SK-N-SH (cell line): Measurements from ENCODE around the gene GLS. TPM values are rescaled to one million over a fixed set of nuclear protein-coding genes. Genes with fewer than 3 reads are reported as not detected.

Source experiments
- CTCF ChIA-PET: fragments of 300-600, 350-600 bp; formaldehyde crosslinking; extraction: SDS; loops from one replicate; lab custom pipeline; 2021; lab: Yijun Ruan, JAX
- POLR2A ChIA-PET: fragments of 350-600 bp; sonication (Branson Sonifier 250); formaldehyde crosslinking; extraction: SDS; loops from one replicate; lab custom pipeline; 2020; ENCODE audit warnings: antibody characterized with exemption, inconsistent platforms; lab: Yijun Ruan, JAX
- DNase-seq: peaks from one replicate; pipeline ENCODE4 v3.0.0; 2012
- H2AFZ ChIP-seq: fragments of 200-600 bp; sonication (generic); 2 replicates; pipeline ENCODE4 v1.8.1; 2016; ENCODE audit warnings: antibody characterized with exemption, mild to moderate bottlenecking, low read depth
- H3F3A ChIP-seq: fragments of 200-600 bp; sonication (generic); replicated peaks from 2 replicates; pipeline ENCODE3; 2016; ENCODE audit warnings: antibody characterized with exemption, mild to moderate bottlenecking; ENCODE audit not compliant: insufficient read depth
- H3K27ac ChIP-seq, 2 experiments: fragments of 200-500 bp in 1 of 2; fragments of 200-600 bp in 1 of 2; sonication (Bioruptor generic) in 1 of 2; sonication (generic), shearing (Covaris generic) in 1 of 2; 2 replicates each; pipeline versions ENCODE4 v1.5.1 to v1.6.1; 2014 to 2016; ENCODE audit warnings: low read depth in 2 of 2, inconsistent platforms in 1 of 2, low read length in 1 of 2, mild to moderate bottlenecking in 1 of 2, mixed read lengths in 1 of 2
- H3K27me3 ChIP-seq: fragments of 200-600 bp; sonication (generic), shearing (Covaris generic); 2 replicates; pipeline ENCODE4 v1.6.1; 2016; ENCODE audit warnings: mixed run types; ENCODE audit not compliant: insufficient read depth
- H3K36me3 ChIP-seq, 2 experiments: fragments of 200-500 bp in 1 of 2; fragments of 200-600 bp in 1 of 2; sonication (Bioruptor generic) in 1 of 2; sonication (generic) in 1 of 2; replicated peaks in 1 of 2; 2 replicates each; pipeline versions ENCODE3 to v1.5.1; 2014 to 2016; ENCODE audit warnings: low read length in 1 of 2, mild to moderate bottlenecking in 1 of 2; ENCODE audit not compliant: insufficient read depth in 2 of 2, control insufficient read depth in 1 of 2
- H3K4me1 ChIP-seq, 2 experiments: fragments of 200-500 bp in 1 of 2; fragments of 200-600 bp in 1 of 2; sonication (Bioruptor generic) in 1 of 2; sonication (generic), shearing (Covaris generic) in 1 of 2; 2 replicates each; pipeline versions ENCODE4 v1.5.1 to v1.6.1; 2014 to 2016; ENCODE audit warnings: low read depth in 1 of 2, low read length in 1 of 2, mixed run types in 1 of 2; ENCODE audit not compliant: insufficient read depth in 2 of 2, control insufficient read depth in 1 of 2
- H3K4me2 ChIP-seq: fragments of 200-600 bp; sonication (generic), shearing (Covaris generic); 2 replicates; pipeline ENCODE4 v1.6.1; 2017; ENCODE audit warnings: mixed run types
- H3K4me3 ChIP-seq, 2 experiments: fragments of 200-500 bp in 1 of 2; fragments of 200-600 bp in 1 of 2; sonication (Bioruptor generic) in 1 of 2; sonication (generic), shearing (Covaris generic) in 1 of 2; 2 replicates each; pipeline versions ENCODE4 v1.5.1 to v1.8.1; 2014 to 2016; ENCODE audit warnings: low read depth in 2 of 2, inconsistent platforms in 1 of 2, low read length in 1 of 2, mild to moderate bottlenecking in 1 of 2, mixed read lengths in 1 of 2, moderate library complexity in 1 of 2
- H3K79me2 ChIP-seq: fragments of 200-600 bp; sonication (generic); 2 replicates; pipeline ENCODE4 v1.8.1; 2017; ENCODE audit warnings: mild to moderate bottlenecking; ENCODE audit not compliant: insufficient read depth
- H3K9ac ChIP-seq: fragments of 200-600 bp; sonication (generic); 2 replicates; pipeline ENCODE4 v1.6.1; 2017; ENCODE audit warnings: mixed run types
- H3K9me2 ChIP-seq: fragments of 200-600 bp; sonication (generic); 2 replicates; pipeline ENCODE4 v1.6.1; 2017; ENCODE audit warnings: mixed run types
- H3K9me3 ChIP-seq: fragments of 200-600 bp; sonication (generic); 2 replicates; pipeline ENCODE4 v1.6.1; 2017; ENCODE audit warnings: mixed run types, mild to moderate bottlenecking, moderate library complexity
- H4K20me1 ChIP-seq: fragments of 200-600 bp; sonication (generic); 2 replicates; pipeline ENCODE4 v1.6.1; 2017; ENCODE audit warnings: mild to moderate bottlenecking, mixed run types; ENCODE audit not compliant: insufficient read depth
- CHD2 ChIP-seq: fragments of 150-350 bp; IDR thresholded peaks from 2 replicates; pipeline ENCODE4 v1.6.1; 2018; ENCODE audit warnings: low read length; ENCODE audit not compliant: partially characterized antibody
- CTCF ChIP-seq: fragments of 200-600 bp; sonication (generic); IDR thresholded peaks from 2 replicates; pipeline ENCODE4 v1.6.1; 2017; ENCODE audit warnings: antibody characterized with exemption, mild to moderate bottlenecking, moderate library complexity
- ELF1 ChIP-seq: IDR thresholded peaks from 2 replicates; pipeline ENCODE4 v1.4.0; 2012
- EP300 ChIP-seq, 2 experiments: IDR thresholded peaks; 2 replicates each; pipeline versions ENCODE4 v1.4.0 to v1.6.1; 2012; ENCODE audit warnings: borderline replicate concordance in 1 of 2, low read depth in 1 of 2, low read length in 1 of 2
- EZH2phosphoT487 ChIP-seq: fragments of 200-600 bp; sonication (generic); IDR thresholded peaks from 2 replicates; pipeline ENCODE4 v1.6.1; 2017; ENCODE audit warnings: low read depth, mixed run types, mild to moderate bottlenecking, antibody characterized with exemption, moderate library complexity, borderline replicate concordance
- FOXM1 ChIP-seq: IDR thresholded peaks from 2 replicates; pipeline ENCODE4 v1.4.0; 2012; ENCODE audit warnings: low read depth, mild to moderate bottlenecking
- GABPA ChIP-seq: IDR thresholded peaks from 2 replicates; pipeline ENCODE4 v1.4.0; 2012; ENCODE audit warnings: low read depth, mild to moderate bottlenecking
- JUND ChIP-seq: IDR thresholded peaks from 2 replicates; pipeline ENCODE4 v1.4.0; 2012
- MAX ChIP-seq: IDR thresholded peaks from 2 replicates; pipeline ENCODE4 v1.4.0; 2012; ENCODE audit warnings: low read depth
- NRF1 ChIP-seq: IDR thresholded peaks from 2 replicates; pipeline ENCODE4 v1.6.1; 2012; ENCODE audit warnings: low read depth, mild to moderate bottlenecking, low read length
- RAD21 ChIP-seq: IDR thresholded peaks from 2 replicates; pipeline ENCODE4 v1.6.1; 2012; ENCODE audit warnings: mild to moderate bottlenecking, low read length
- RXRA ChIP-seq: IDR thresholded peaks from 2 replicates; pipeline ENCODE4 v1.4.0; 2012; ENCODE audit warnings: low read depth, mild to moderate bottlenecking, borderline replicate concordance
- SIN3A ChIP-seq: IDR thresholded peaks from 2 replicates; pipeline ENCODE4 v1.6.1; 2012; ENCODE audit warnings: low read depth, mild to moderate bottlenecking, low read length, moderate library complexity, borderline replicate concordance
- SMC3 ChIP-seq: IDR thresholded peaks from 2 replicates; pipeline ENCODE4 v1.6.1; 2012; ENCODE audit warnings: low read depth, low read length, improper control_type of control experiment
- TCF12 ChIP-seq: IDR thresholded peaks from 2 replicates; pipeline ENCODE4 v1.4.0; 2012
- USF1 ChIP-seq: IDR thresholded peaks from 2 replicates; pipeline ENCODE4 v1.4.0; 2012; ENCODE audit warnings: low read depth, borderline replicate concordance
- WGBS: methylation state at CpG from one replicate; pipeline ENCODE4 v1.1.6; 2017; ENCODE audit warnings: low lambda C conversion rate; 5-methylcytosine and 5-hydroxymethylcytosine counted together
- polyA plus RNA-seq, 3 experiments: library from polyadenylated mRNA; depleted of rRNA; stranded (reverse); fragments of >200 nt; gene quantifications; 2 replicates each; pipeline ENCODE4 v1.2.3, GENCODE V29; 2012

Gene GLS
- polyA plus RNA-seq, 1 of the 3 experiments (the other 2 are of a cell fraction) = 37.2 TPM

- no peak overlapping the region for H3K4me3 ChIP-seq
- no peak for DNase-seq
- H3K4me1 ChIP-seq = peaks cover 17 to 21% of the 10 kb centered on the region in 2 experiments
- no peak overlapping the region for H3K4me2 ChIP-seq
- H3F3A ChIP-seq = peaks cover 22% of the 10 kb centered on the region
- no peaks in the 10 kb centered on the region for H4K20me1 ChIP-seq
- peaks cover 74 to 96% of the 10 kb centered on the region in 2 experiments for H3K36me3 ChIP-seq
- H3K79me2 ChIP-seq = no peaks in the 10 kb centered on the region
- POLR2A ChIA-PET = no interaction called here
- TF ChIP-seq SMC3 = no peak
- no peak for TF ChIP-seq RXRA
- TF ChIP-seq CTCF = no peak
- no peaks in the 10 kb centered on the region for H3K9me2 ChIP-seq
- 95% methylated on average over 2 of the region's 2 CpGs for WGBS
- H3K9me3 ChIP-seq = no peaks in the 10 kb centered on the region
- no peak overlapping the region for H2AFZ ChIP-seq
- no peak overlapping the region for H3K9ac ChIP-seq
- CTCF ChIA-PET = no interaction called here
- H3K27ac ChIP-seq = no peak overlapping the region
- no peaks in the 10 kb centered on the region for H3K27me3 ChIP-seq
Observed at GRCh38 chr2:190976521-190976920, 95.9 kb downstream of the GLS start.

- Histone ChIP-seq H3K4me1 (peaks cover 17 to 21% of the 10 kb centered on the region in 2 experiments), H3K27ac (peak overlapping the region in 1 of 2 experiments; percentile 87; a peak in 3 of 4 replicates), H3K27me3 (no peaks in the 10 kb centered on the region), H3K9me3 (no peaks in the 10 kb centered on the region), H3K79me2 (no peaks in the 10 kb centered on the region), H3K9me2 (no peaks in the 10 kb centered on the region), H3K4me2 (no peak overlapping the region), H3K9ac (no peak overlapping the region), H3F3A (peaks cover 22% of the 10 kb centered on the region), H2AFZ (no peak overlapping the region), H4K20me1 (no peaks in the 10 kb centered on the region), H3K4me3 (no peak overlapping the region), H3K36me3 (peaks cover 74 to 100% of the 10 kb centered on the region in 2 experiments)
- ChIA-PET CTCF (interaction anchor here (1.3 kb wide), 1 partner anchor 19 kb away, joined by 4 read pairs; no protein-coding TSS in a partner anchor), POLR2A (no interaction called here)
- WGBS = 93% methylated on average over 5 of the region's 5 CpGs
- TF ChIP-seq MAX (no peak), EP300 (IDR thresholded peaks at IDR 0.05; ENCODE audit: borderline replicate concordance in 1 of 2, low read depth in 1 of 2, low read length in 1 of 2) (no peak), SIN3A (no peak), TCF12 (no peak)
- no peak for DNase-seq
Observed at GRCh38 chr2:190977505-190977904, 96.9 kb downstream of the GLS start.

GRCh38 chr2:190978389-190979053, 97.9 kb downstream of the GLS start:
- CTCF ChIA-PET = interaction anchor here (0.6 to 1.4 kb wide), 3 partner anchors 13 to 198 kb away, joined by 4 read pairs; no protein-coding TSS in a partner anchor
- peak overlapping the region; percentile 87 to 93; a peak in 3 of 4 replicates for H3K27ac ChIP-seq
- TF ChIP-seq FOXM1 (peak; percentile 80; the same call in 1 of the 2 replicates), CHD2 (no peak), GABPA (0 out of 2 replicates have a peak, but pooled peaks have one; percentile 13), JUND (peak; percentile 98), RAD21 (no peak), EZH2phosphoT487 (no peak), EP300 (IDR thresholded peaks at IDR 0.05; ENCODE audit: borderline replicate concordance in 1 of 2, low read depth in 1 of 2, low read length in 1 of 2) (peak; percentile 29 to 94; a peak in 2 of 4 replicates), ELF1 (peak; percentile 34; the same call in 1 of the 2 replicates), USF1 (peak; percentile 40; the same call in 1 of the 2 replicates), NRF1 (no peak)

More at GRCh38 chr2:190978389-190979053, 97.9 kb downstream of the GLS start:
- peaks cover 22% of the 10 kb centered on the region for H3F3A ChIP-seq
- no peak overlapping the region for H3K4me3 ChIP-seq
- POLR2A ChIA-PET = no interaction called here
- WGBS = 73% methylated on average over 16 of the region's 17 CpGs
- no peaks in the 10 kb centered on the region for H4K20me1 ChIP-seq
- H3K27me3 ChIP-seq = no peaks in the 10 kb centered on the region
- H3K79me2 ChIP-seq = no peaks in the 10 kb centered on the region
- DNase-seq = no peak
- peaks cover 17 to 21% of the 10 kb centered on the region in 2 experiments for H3K4me1 ChIP-seq
- H3K9me3 ChIP-seq = no peaks in the 10 kb centered on the region
- no peaks in the 10 kb centered on the region for H3K9me2 ChIP-seq
- H2AFZ ChIP-seq = no peak overlapping the region
- no peak overlapping the region for H3K9ac ChIP-seq
- peak overlapping the region; percentile 32; the same call in 1 of the 2 replicates for H3K4me2 ChIP-seq
- peaks cover 74 to 100% of the 10 kb centered on the region in 2 experiments for H3K36me3 ChIP-seq
